Skeletal muscle satellite cell (primary cell): ENCODE data around the gene NFIX.

Source experiments
- H3K27me3 ChIP-seq: 2 replicates; pipeline ENCODE4 v1.7.0; 2013; ENCODE audit warnings: low read length; ENCODE audit not compliant: control insufficient read depth, insufficient read depth
- H3K36me3 ChIP-seq: 2 replicates; pipeline ENCODE4 v1.7.0; 2013; ENCODE audit warnings: mild to moderate bottlenecking, control low read depth, low read length; ENCODE audit not compliant: insufficient read depth
- H3K4me1 ChIP-seq: 2 replicates; pipeline ENCODE4 v1.7.0; 2013; ENCODE audit warnings: low read length; ENCODE audit not compliant: control insufficient read depth, insufficient read depth
- H3K4me2 ChIP-seq: 2 replicates; pipeline ENCODE4 v1.7.0; 2013; ENCODE audit warnings: mild to moderate bottlenecking, low read length
- H3K4me3 ChIP-seq: 2 replicates; pipeline ENCODE4 v1.7.0; 2013; ENCODE audit warnings: low read length
- H3K9ac ChIP-seq: 2 replicates; pipeline ENCODE4 v1.7.0; 2013; ENCODE audit warnings: mild to moderate bottlenecking, low read depth, low read length, moderate library complexity
- H3K9me3 ChIP-seq: replicated peaks from 2 replicates; pipeline ENCODE4 v1.7.0; 2013; ENCODE audit warnings: mild to moderate bottlenecking, control low read depth, low read length

The NFIX gene

GRCh38 chr19:13060233-13060963 lies 65.1 kb downstream of the NFIX start:
- Histone ChIP-seq H3K9ac (peak overlapping the region; percentile 58), H3K36me3 (no peaks in the 10 kb centered on the region), H3K4me1 (peaks cover 59% of the 10 kb centered on the region), H3K4me2 (peak overlapping the region; percentile 95), H3K27me3 (no peaks in the 10 kb centered on the region), H3K4me3 (peak overlapping the region; percentile 67), H3K9me3 (no peaks in the 10 kb centered on the region)

GRCh38 chr19:13060964-13061927 lies 66.0 kb downstream of the NFIX start:
- Histone ChIP-seq H3K27me3 (no peaks in the 10 kb centered on the region), H3K9me3 (no peaks in the 10 kb centered on the region), H3K4me1 (peaks cover 51% of the 10 kb centered on the region), H3K4me2 (peak overlapping the region; percentile 95), H3K9ac (peak overlapping the region; percentile 58), H3K36me3 (no peaks in the 10 kb centered on the region), H3K4me3 (peak overlapping the region; percentile 67)

- no peaks in the 10 kb centered on the region for H3K9me3 ChIP-seq
- H3K9ac ChIP-seq, result no peak overlapping the region
- peaks cover 50% of the 10 kb centered on the region for H3K4me1 ChIP-seq
- no peaks in the 10 kb centered on the region for H3K27me3 ChIP-seq
- H3K4me2 ChIP-seq, result no peak overlapping the region
- H3K36me3 ChIP-seq, result no peaks in the 10 kb centered on the region
- H3K4me3 ChIP-seq, result no peak overlapping the region
These were observed 67.0 kb downstream of the NFIX start for GRCh38 chr19:13062317-13062716.

- H3K27me3 ChIP-seq, result no peaks in the 10 kb centered on the region
- no peak overlapping the region for H3K4me3 ChIP-seq
- no peak overlapping the region for H3K4me2 ChIP-seq
- H3K36me3 ChIP-seq, result no peaks in the 10 kb centered on the region
- peaks cover 49% of the 10 kb centered on the region for H3K4me1 ChIP-seq
- H3K9ac ChIP-seq, result no peak overlapping the region
- no peaks in the 10 kb centered on the region for H3K9me3 ChIP-seq
These were observed 68.3 kb downstream of the NFIX start for GRCh38 chr19:13063461-13064091.

- Histone ChIP-seq H3K4me2 (no peak overlapping the region), H3K4me3 (no peak overlapping the region), H3K9ac (no peak overlapping the region), H3K9me3 (no peaks in the 10 kb centered on the region), H3K4me1 (peaks cover 52% of the 10 kb centered on the region), H3K27me3 (no peaks in the 10 kb centered on the region), H3K36me3 (peaks cover 4% of the 10 kb centered on the region)
These were observed 68.8 kb downstream of the NFIX start for GRCh38 chr19:13064092-13064489.

- Histone ChIP-seq H3K9ac (no peak overlapping the region), H3K27me3 (no peaks in the 10 kb centered on the region), H3K9me3 (no peaks in the 10 kb centered on the region), H3K4me3 (no peak overlapping the region), H3K36me3 (peaks cover 6% of the 10 kb centered on the region), H3K4me2 (no peak overlapping the region), H3K4me1 (peaks cover 49% of the 10 kb centered on the region)
These were observed 71.0 kb downstream of the NFIX start for GRCh38 chr19:13066226-13066625.

GRCh38 chr19:13066933-13067807 lies 71.9 kb downstream of the NFIX start:
- Histone ChIP-seq H3K27me3 (no peaks in the 10 kb centered on the region), H3K36me3 (peaks cover 6% of the 10 kb centered on the region), H3K9ac (no peak overlapping the region), H3K9me3 (no peaks in the 10 kb centered on the region), H3K4me2 (no peak overlapping the region), H3K4me1 (peaks cover 42% of the 10 kb centered on the region), H3K4me3 (no peak overlapping the region)

- Histone ChIP-seq H3K9ac (no peak overlapping the region), H3K4me2 (no peak overlapping the region), H3K36me3 (peaks cover 11% of the 10 kb centered on the region), H3K9me3 (no peaks in the 10 kb centered on the region), H3K4me3 (no peak overlapping the region), H3K4me1 (peaks cover 40% of the 10 kb centered on the region), H3K27me3 (no peaks in the 10 kb centered on the region)
These were observed 73.0 kb downstream of the NFIX start for GRCh38 chr19:13068085-13068846.

- Histone ChIP-seq H3K4me1 (peaks cover 34% of the 10 kb centered on the region), H3K9me3 (no peaks in the 10 kb centered on the region), H3K4me3 (no peak overlapping the region), H3K4me2 (peak overlapping the region; percentile 27), H3K36me3 (peaks cover 23% of the 10 kb centered on the region), H3K9ac (peak overlapping the region; percentile 52), H3K27me3 (no peaks in the 10 kb centered on the region)
These were observed 74.4 kb downstream of the NFIX start for GRCh38 chr19:13069415-13070359.
